ENCODE measurements around the gene PAK6.

PAK6 gene

DNA sequence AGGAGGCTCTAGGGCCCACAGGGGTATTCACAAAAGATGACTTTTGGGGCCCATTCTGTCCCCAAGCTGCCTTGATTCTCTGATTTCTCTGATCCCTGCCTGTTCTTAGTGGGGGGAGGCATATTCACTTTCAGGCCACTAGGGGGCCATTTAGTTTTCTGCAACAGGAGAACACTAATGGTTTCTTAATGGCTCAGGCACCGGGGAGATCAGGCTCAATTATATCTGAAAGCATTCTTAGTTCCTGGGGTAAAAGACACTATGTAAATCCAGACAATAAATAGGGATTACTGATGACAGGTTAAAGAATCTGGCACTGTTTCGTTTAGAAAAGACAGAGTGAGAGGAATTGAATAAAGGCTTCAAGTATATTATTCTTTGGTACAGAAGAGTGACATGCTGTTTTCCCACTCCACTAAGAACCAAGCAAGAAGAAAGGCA lies 82.1 kb downstream of the PAK6 start:
- TF ChIP-seq, protein P1, sequence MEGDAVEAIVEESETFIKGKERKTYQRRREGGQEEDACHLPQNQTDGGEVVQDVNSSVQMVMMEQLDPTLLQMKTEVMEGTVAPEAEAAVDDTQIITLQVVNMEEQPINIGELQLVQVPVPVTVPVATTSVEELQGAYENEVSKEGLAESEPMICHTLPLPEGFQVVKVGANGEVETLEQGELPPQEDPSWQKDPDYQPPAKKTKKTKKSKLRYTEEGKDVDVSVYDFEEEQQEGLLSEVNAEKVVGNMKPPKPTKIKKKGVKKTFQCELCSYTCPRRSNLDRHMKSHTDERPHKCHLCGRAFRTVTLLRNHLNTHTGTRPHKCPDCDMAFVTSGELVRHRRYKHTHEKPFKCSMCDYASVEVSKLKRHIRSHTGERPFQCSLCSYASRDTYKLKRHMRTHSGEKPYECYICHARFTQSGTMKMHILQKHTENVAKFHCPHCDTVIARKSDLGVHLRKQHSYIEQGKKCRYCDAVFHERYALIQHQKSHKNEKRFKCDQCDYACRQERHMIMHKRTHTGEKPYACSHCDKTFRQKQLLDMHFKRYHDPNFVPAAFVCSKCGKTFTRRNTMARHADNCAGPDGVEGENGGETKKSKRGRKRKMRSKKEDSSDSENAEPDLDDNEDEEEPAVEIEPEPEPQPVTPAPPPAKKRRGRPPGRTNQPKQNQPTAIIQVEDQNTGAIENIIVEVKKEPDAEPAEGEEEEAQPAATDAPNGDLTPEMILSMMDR (IDR thresholded peaks at IDR 0.05; ENCODE audit: insufficient read depth, low read length, poor library complexity, severe bottlenecking), result peak; percentile 93
- DNase-seq (ENCODE audit: extremely low read depth, insufficient read length), result no peak
- H3K27me3 ChIP-seq (replicated peaks; ENCODE audit: control insufficient read depth, insufficient read depth, low read length), result no peaks in the 10 kb centered on the region
- no peaks in the 10 kb centered on the region for H3K36me3 ChIP-seq (ENCODE audit: control insufficient read depth, insufficient read depth, low read length)
- H3K4me3 ChIP-seq (replicated peaks; ENCODE audit: low read depth, low read length), result no peak overlapping the region

DNA sequence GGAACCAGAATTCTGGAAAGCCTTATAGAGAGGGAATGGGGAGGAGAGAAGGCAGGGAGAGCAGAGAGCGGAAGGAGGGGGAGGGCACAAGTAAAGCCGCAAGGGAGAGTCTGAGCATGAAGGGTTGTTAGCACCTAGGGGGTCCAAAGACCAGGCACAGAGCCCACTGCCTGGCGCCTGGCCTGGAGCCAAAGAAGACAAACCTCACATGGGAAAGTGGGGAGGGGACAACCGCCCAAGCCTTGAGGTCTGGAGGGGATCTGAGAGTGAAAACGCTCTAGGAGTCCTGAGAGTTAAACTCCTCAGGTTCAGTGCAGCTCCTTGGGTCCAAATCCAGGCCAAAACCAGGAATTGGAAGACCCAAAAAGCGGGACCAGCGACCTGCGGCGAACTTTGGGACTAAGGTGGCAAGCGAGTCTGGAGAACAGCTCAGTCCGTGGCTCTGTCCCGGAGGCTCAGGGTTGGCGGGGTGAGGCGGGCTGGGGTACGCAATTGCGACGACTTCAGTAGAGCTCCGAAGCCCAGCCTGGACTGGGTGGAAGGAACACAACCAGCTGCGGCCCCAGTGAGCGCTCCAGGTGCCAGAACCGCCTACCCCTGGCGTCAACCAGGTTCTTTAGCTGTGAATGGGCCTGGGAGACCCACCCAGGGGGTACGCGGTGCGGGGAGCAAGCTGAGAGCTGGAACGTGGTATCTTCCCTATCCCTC lies 83.8 kb downstream of the PAK6 start:
- no peaks in the 10 kb centered on the region for H3K36me3 ChIP-seq (ENCODE audit: control insufficient read depth, insufficient read depth, low read length)
- TF ChIP-seq, protein P1 (IDR thresholded peaks at IDR 0.05; ENCODE audit: insufficient read depth, low read length, poor library complexity, severe bottlenecking), result no peak
- peak overlapping the region; percentile 44 for H3K4me3 ChIP-seq (replicated peaks; ENCODE audit: low read depth, low read length)
- no peaks in the 10 kb centered on the region for H3K27me3 ChIP-seq (replicated peaks; ENCODE audit: control insufficient read depth, insufficient read depth, low read length)
- no peak for DNase-seq (ENCODE audit: extremely low read depth, insufficient read length)

DNA sequence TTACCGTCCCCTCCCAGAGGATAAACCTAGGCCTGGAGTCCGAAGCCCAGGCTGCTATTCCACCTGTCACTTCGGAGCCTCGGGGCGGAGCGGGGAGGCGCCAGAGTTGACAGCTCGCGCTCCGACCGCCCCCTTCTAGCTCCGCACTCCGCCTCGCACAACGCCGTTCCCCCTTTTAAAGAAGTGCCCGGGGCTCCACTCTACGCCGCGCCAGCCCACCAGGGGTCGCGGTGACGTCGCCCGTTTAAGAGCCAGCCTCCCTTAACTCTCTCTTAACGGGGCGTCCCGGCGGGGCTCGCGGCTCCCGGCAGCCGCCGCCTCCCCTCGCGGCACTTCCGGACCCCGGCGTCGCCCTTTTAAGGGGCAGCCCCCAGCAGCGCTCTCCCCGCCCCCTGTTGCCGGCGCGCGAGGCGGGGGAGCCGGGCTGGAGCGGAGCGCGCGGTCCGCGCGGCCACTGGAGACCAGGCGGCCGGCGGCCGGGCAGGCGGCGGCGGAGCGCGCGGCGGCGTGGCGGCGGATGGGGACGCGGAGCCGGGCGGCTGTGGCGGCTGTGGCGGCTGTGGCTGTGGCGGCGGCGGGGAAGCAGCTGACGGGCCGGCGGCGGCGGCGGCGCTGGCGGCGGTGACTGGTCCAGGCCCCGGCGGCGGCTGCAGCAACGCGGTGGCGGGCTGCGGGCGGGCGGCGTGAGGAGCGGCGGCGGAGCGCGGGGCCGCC lies 84.5 kb downstream of the PAK6 start, which contains the start of gene INAFM2:
Gene INAFM2, plus strand, starts transcription at position 454 of the 714 bp plus-strand sequence. CDS start 364 bp downstream, outside the sequence.
- no peaks in the 10 kb centered on the region for H3K27me3 ChIP-seq (replicated peaks; ENCODE audit: control insufficient read depth, insufficient read depth, low read length)
- H3K4me3 ChIP-seq (replicated peaks; ENCODE audit: low read depth, low read length), result peak within 1 kb of the TSS; percentile 68
- TF ChIP-seq, protein P1 (IDR thresholded peaks at IDR 0.05; ENCODE audit: insufficient read depth, low read length, poor library complexity, severe bottlenecking), result peak; percentile 45
- DNase-seq (ENCODE audit: extremely low read depth, insufficient read length), result peak; percentile 98
- H3K36me3 ChIP-seq (ENCODE audit: control insufficient read depth, insufficient read depth, low read length), result no peaks in the 10 kb centered on the region

DNA sequence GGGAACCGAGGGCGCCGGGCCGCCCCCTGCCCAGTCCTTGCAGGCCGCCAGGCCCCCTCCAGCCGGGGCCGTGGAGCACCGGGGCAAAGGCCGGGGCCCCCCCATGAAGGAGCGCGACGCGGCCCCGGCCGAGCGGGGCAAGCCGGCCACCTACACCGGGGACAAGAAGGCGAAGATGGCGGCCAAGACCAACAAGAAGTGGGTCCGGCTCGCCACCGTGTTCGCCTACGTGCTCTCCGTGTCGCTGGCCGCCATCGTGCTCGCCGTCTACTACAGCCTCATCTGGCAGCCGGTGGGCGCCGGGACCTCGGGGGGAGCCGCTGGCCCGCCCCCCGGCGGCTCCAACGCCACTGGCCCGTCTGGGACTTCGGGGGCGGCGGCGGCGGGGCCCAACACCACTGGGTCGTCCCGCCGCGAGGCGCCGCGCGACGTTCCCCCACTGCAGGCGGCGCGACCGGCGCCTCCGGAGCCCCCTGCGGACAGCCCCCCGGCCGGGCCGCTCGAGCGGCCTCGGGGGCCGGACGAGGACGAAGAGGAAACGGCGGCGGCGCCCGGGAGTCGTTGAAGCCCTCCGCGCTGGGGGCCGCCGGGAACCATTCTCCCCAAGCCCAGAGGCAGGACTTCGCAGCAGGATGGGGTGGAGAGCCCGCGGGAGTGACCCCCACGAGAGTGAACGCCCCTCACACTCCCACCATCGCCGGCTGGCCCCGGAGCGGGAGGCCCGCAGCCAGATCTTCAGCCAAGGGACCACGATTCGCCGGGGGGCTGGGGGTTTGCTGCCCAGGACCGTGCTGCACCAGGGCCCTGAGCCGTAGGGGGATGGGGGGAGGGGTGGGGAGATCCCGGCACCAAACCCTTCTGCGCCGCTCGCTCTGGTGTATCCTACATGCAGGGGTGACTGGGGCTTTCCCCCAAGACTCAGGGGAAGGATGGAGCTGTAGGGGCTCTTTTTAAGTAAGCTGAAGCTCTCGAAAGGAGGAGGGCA lies 85.4 kb downstream of the PAK6 start:
- Histone ChIP-seq H3K27me3 (replicated peaks; ENCODE audit: control insufficient read depth, insufficient read depth, low read length) (no peaks in the 10 kb centered on the region), H3K36me3 (ENCODE audit: control insufficient read depth, insufficient read depth, low read length) (no peaks in the 10 kb centered on the region), H3K4me3 (replicated peaks; ENCODE audit: low read depth, low read length) (peak overlapping the region; percentile 68)
- TF ChIP-seq, protein P1 (IDR thresholded peaks at IDR 0.05; ENCODE audit: insufficient read depth, low read length, poor library complexity, severe bottlenecking), result no peak
- no peak for DNase-seq (ENCODE audit: extremely low read depth, insufficient read length)

DNA sequence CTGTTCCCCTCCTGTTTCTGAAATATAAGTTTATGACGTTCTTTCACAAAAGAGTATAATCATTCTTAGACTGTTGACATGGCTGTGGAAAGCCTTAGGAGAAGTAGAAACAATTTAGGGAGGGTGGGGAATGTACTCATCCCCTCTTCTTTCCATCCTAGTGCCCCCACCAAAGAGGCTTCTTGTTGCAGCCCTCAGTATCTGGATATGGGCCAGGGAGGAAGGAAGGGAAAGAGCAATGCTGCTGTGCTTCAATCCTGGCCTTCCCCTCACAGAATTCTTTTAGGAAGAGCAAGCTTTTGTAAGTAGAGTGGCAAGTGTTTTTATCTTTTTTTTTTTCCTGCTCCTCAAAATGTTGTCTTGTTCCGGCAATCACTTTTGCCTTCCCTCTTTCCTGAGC lies 86.3 kb downstream of the PAK6 start:
- Histone ChIP-seq H3K36me3 (ENCODE audit: control insufficient read depth, insufficient read depth, low read length) (no peaks in the 10 kb centered on the region), H3K4me3 (replicated peaks; ENCODE audit: low read depth, low read length) (no peak overlapping the region), H3K27me3 (replicated peaks; ENCODE audit: control insufficient read depth, insufficient read depth, low read length) (no peaks in the 10 kb centered on the region)
- no peak for DNase-seq (ENCODE audit: extremely low read depth, insufficient read length)
- TF ChIP-seq, protein P1 (IDR thresholded peaks at IDR 0.05; ENCODE audit: insufficient read depth, low read length, poor library complexity, severe bottlenecking), result no peak

Data from GM06990 (cell line).